Smooth muscle cell of the pulmonary artery (primary cell): ENCODE results near the gene AGO4. TPM values are rescaled to one million over a fixed set of nuclear protein-coding genes. Genes with fewer than 3 reads are reported as not detected.

Experiments
- total RNA-seq: library from RNA; depleted of rRNA; stranded (reverse); fragments of >200 nt; gene quantifications from 2 replicates; pipeline ENCODE4 v1.2.3, GENCODE V29; 2014

Gene AGO4
- total RNA-seq: 22.9 and 25.9 TPM in 2 replicates

GRCh38 chr1:35807614-35808449, at the start of gene AGO4:
AGO4 (plus strand) TSS chr1:35808016; CDS start chr1:35808417, 401 bp downstream.

GRCh38 chr1:35882945-35883634, 75.3 kb downstream of the AGO4 start, which contains the start of gene AGO1:
AGO1 (plus strand) TSS chr1:35883209; CDS start chr1:35883422, 213 bp downstream.

Other genes starting within 250 kb of the AGO4 start
- 0.13 and 0.33 TPM in 2 replicates for gene TFAP2E, start 234.7 kb upstream of the AGO4 start, total RNA-seq
- 25.2 and 25.6 TPM in 2 replicates for gene PSMB2, start 166.5 kb upstream of the AGO4 start, total RNA-seq
- gene C1orf216, start 89.1 kb upstream of the AGO4 start, total RNA-seq: 19.5 and 20.5 TPM in 2 replicates
- gene CLSPN, start 38.0 kb upstream of the AGO4 start, total RNA-seq: 3.7 and 6.8 TPM in 2 replicates
- gene AGO1, start 75.2 kb downstream of the AGO4 start, total RNA-seq: 26.4 and 31.3 TPM in 2 replicates
- 24.0 and 39.5 TPM in 2 replicates for gene AGO3, start 123.1 kb downstream of the AGO4 start, total RNA-seq